Breast epithelium (tissue), 4 donors: ENCODE results near the gene LAYN. TPM values are rescaled to one million over a fixed set of nuclear protein-coding genes. Genes with fewer than 3 reads are reported as not detected.

Experiments
- DNase-seq, 2 donors: peaks; one replicate each; pipeline ENCODE4 v3.0.0-alpha.2; 2019; ENCODE audit warnings: low spot score in 2 of 2
- H3K27ac ChIP-seq, 2 donors: fragments of 200-600 bp; sonication (generic) in 1 of 2; one replicate each; pipeline ENCODE4 v1.5.1; 2016 to 2019; ENCODE audit warnings: mild to moderate bottlenecking in 1 of 2
- H3K27me3 ChIP-seq, 2 donors: fragments of 200-600 bp; sonication (generic) in 1 of 2; one replicate each; pipeline versions ENCODE4 v1.5.1 to v1.6.0; 2017 to 2019; ENCODE audit warnings: control low read depth in 1 of 2, mild to moderate bottlenecking in 1 of 2
- H3K36me3 ChIP-seq: fragments of 200-600 bp; one replicate; pipeline ENCODE4 v1.5.1; 2019
- H3K4me1 ChIP-seq, 2 donors: fragments of 200-600 bp; sonication (generic); one replicate each; pipeline ENCODE4 v1.5.1; 2016 to 2019; ENCODE audit warnings: control low read depth in 1 of 2
- H3K4me3 ChIP-seq, 3 donors: fragments of 200-600 bp; sonication (generic); 1 replicate in 2 of 3; 2 replicates in 1 of 3; pipeline ENCODE4 v1.5.1; 2016 to 2019; ENCODE audit warnings: mild to moderate bottlenecking in 3 of 3, moderate library complexity in 2 of 3
- H3K9me3 ChIP-seq, 2 donors: fragments of 200-600 bp; sonication (generic) in 1 of 2; one replicate each; pipeline ENCODE4 v1.5.1; 2016 to 2019; ENCODE audit warnings: control low read depth in 1 of 2
- CTCF ChIP-seq, 3 donors: fragments of 450-650 bp; IDR thresholded peaks; one replicate each; pipeline ENCODE4 v1.5.1; 2016 to 2017; ENCODE audit warnings: antibody characterized with exemption in 3 of 3, mild to moderate bottlenecking in 3 of 3, moderate library complexity in 3 of 3
- POLR2A ChIP-seq: fragments of 450-650 bp; IDR thresholded peaks from one replicate; pipeline ENCODE4 v1.6.1; 2016; ENCODE audit warnings: antibody characterized with exemption, mild to moderate bottlenecking, moderate library complexity
- POLR2AphosphoS5 ChIP-seq, 3 donors: sonication (generic); formaldehyde crosslinking; IDR thresholded peaks; one replicate each; pipeline ENCODE4 v1.6.1; 2017; ENCODE audit warnings: antibody characterized with exemption in 3 of 3
- intact Hi-C: fragments of 100-400 bp; cut with DNase I; formaldehyde crosslinking; loops from one replicate; pipeline ENCODE4 v1.15.1; 2023; ENCODE audit warnings: low total_unique reads
- total RNA-seq, 3 donors: library from RNA; depleted of rRNA; stranded (reverse); fragments of >200 nt; gene quantifications; one replicate each; pipeline ENCODE4 v1.1.0, GENCODE V29; 2016

Gene LAYN
- total RNA-seq, 3 donors from 2014 or later, result 2.1 to 21.3 (median 19.9) TPM

GRCh38 chr11:111589886-111590499 lies 49.5 kb downstream of the LAYN start:
- Histone ChIP-seq H3K36me3 (no peaks in the 10 kb centered on the region), H3K4me1 (no peaks in the 10 kb centered on the region), H3K27ac (no peak overlapping the region), H3K27me3 (no peaks in the 10 kb centered on the region), H3K4me3 (no peak overlapping the region), H3K9me3 (no peaks in the 10 kb centered on the region)
- TF ChIP-seq POLR2A (no peak), POLR2AphosphoS5 (IDR thresholded peaks at IDR 0.05) (no peak), CTCF (IDR thresholded peaks at IDR 0.05) (no peak)
- no peak for DNase-seq
- intact Hi-C loops, result loop anchor here (10.0 kb wide), 1 partner anchor 185 kb away; no protein-coding TSS in a partner anchor

GRCh38 chr11:111591187-111591960 lies 50.9 kb downstream of the LAYN start:
- H3K9me3 ChIP-seq, result no peaks in the 10 kb centered on the region
- no peaks in the 10 kb centered on the region for H3K4me1 ChIP-seq
- H3K27me3 ChIP-seq, result no peaks in the 10 kb centered on the region
- no peaks in the 10 kb centered on the region for H3K36me3 ChIP-seq
- TF ChIP-seq POLR2A, result no peak
- TF ChIP-seq CTCF (IDR thresholded peaks at IDR 0.05), result no peak
- TF ChIP-seq POLR2AphosphoS5 (IDR thresholded peaks at IDR 0.05), result no peak
- no peak overlapping the region for H3K27ac ChIP-seq
- no peak for DNase-seq
- H3K4me3 ChIP-seq, result no peak overlapping the region
- intact Hi-C loops, result loop anchor here (10.0 kb wide), 1 partner anchor 183 kb away; no protein-coding TSS in a partner anchor

- Histone ChIP-seq H3K4me3 (no peak overlapping the region), H3K4me1 (no peaks in the 10 kb centered on the region), H3K27me3 (no peaks in the 10 kb centered on the region), H3K27ac (no peak overlapping the region), H3K36me3 (no peaks in the 10 kb centered on the region), H3K9me3 (no peaks in the 10 kb centered on the region)
- TF ChIP-seq POLR2A (no peak), POLR2AphosphoS5 (IDR thresholded peaks at IDR 0.05) (no peak), CTCF (IDR thresholded peaks at IDR 0.05) (no peak)
- no peak for DNase-seq
- intact Hi-C loops, result loop anchor here (10.0 kb wide), 1 partner anchor 182 kb away; no protein-coding TSS in a partner anchor
Measured at GRCh38 chr11:111592491-111592890, 52.0 kb downstream of the LAYN start.

GRCh38 chr11:111596319-111596718 lies 55.8 kb downstream of the LAYN start:
- intact Hi-C loops, result loop anchor here (10.0 kb wide), 1 partner anchor 178 kb away; no protein-coding TSS in a partner anchor
- TF ChIP-seq POLR2AphosphoS5 (IDR thresholded peaks at IDR 0.05) (no peak), CTCF (IDR thresholded peaks at IDR 0.05) (no peak), POLR2A (no peak)
- H3K4me1 ChIP-seq, result no peaks in the 10 kb centered on the region
- no peak for DNase-seq
- no peak overlapping the region for H3K27ac ChIP-seq
- no peaks in the 10 kb centered on the region for H3K9me3 ChIP-seq
- H3K36me3 ChIP-seq, result no peaks in the 10 kb centered on the region
- H3K4me3 ChIP-seq, result no peak overlapping the region
- no peaks in the 10 kb centered on the region for H3K27me3 ChIP-seq

GRCh38 chr11:111598148-111598547 lies 57.6 kb downstream of the LAYN start:
- no peak for DNase-seq
- H3K36me3 ChIP-seq, result no peaks in the 10 kb centered on the region
- no peak overlapping the region for H3K27ac ChIP-seq
- intact Hi-C loops, result loop anchor here (10.0 kb wide), 1 partner anchor 177 kb away; no protein-coding TSS in a partner anchor
- H3K9me3 ChIP-seq, result no peaks in the 10 kb centered on the region
- H3K4me1 ChIP-seq, result no peaks in the 10 kb centered on the region
- no peak overlapping the region for H3K4me3 ChIP-seq
- H3K27me3 ChIP-seq, result no peaks in the 10 kb centered on the region
- TF ChIP-seq CTCF (IDR thresholded peaks at IDR 0.05) (no peak), POLR2AphosphoS5 (IDR thresholded peaks at IDR 0.05) (no peak), POLR2A (no peak)
